Measurements from ENCODE around the gene HPX.

HPX gene

DNA sequence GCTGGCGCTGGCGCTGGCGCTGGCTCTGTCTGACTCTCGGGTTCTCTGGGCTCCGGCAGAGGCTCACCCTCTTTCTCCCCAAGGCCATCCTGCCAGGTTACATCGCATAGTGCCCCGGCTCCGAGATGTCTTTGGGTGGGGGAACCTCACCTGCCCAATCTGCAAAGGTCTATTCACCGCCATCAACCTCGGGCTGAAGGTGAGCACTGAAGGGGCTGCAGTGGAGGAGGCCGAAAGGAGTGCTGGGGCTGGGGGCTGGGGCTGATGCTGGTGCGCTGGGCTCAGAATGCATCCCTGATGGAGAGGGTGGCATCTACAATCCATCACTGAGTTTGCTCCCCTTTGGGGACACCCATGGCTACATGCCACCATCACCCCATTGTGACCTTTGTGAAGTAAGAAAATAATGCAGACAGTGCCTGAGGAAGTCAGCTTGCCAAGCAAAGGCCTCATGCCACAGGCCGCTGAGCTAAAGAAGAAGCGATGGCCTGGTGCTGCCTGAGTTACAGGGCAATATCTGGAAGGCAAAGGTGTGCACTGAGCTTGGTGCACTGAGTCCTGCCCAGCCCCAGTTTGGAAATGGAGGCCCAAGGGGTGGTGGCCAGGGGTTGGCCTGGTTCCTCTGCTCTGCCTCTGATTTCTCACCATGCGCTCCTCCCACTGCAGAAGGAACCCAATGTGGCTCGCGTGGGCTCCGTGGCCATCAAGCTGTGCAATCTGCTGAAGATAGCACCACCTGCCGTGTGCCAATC lies 49.9 kb downstream of the HPX start:
- no peak for DNase-seq (ENCODE audit: low read depth)

DNA sequence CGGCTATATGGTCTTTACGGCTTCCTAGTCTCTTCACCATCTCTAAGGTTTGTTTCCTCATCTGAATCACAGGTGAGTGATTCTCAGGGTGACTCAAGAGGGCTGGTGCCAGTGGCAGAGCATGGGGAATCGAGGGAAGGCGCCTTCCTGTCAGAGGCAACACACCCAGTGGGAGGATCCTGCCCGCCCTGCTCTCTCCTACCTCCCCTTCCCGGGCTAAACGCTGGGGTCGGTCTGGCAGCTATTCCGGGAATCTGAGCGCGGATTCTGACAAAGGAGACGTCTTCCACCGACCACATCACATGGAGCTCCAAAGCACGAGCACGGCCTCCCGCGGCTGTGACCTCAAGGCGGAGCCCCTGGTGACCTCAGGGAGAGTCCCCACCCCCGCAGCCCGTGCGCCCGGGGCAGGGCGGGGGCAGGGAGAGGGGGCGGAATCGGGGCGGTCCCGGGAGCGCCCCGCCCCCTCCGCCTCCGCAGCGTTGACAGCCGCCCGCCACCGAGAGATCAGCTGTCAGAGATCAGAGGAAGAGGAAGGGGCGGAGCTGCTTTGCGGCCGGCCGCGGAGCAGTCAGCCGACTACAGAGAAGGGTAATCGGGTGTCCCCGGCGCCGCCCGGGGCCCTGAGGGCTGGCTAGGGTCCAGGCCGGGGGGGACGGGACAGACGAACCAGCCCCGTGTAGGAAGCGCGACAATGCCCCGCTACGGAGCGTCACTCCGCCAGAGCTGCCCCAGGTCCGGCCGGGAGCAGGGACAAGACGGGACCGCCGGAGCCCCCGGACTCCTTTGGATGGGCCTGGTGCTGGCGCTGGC lies 50.7 kb downstream of the HPX start, which contains the start of gene SMPD1:
SMPD1 (plus strand) TSS at position 570 of the 813 bp plus-strand sequence; CDS start at position 695, 125 bp downstream.
- peak; percentile 19 for DNase-seq (ENCODE audit: low read depth)

DNA sequence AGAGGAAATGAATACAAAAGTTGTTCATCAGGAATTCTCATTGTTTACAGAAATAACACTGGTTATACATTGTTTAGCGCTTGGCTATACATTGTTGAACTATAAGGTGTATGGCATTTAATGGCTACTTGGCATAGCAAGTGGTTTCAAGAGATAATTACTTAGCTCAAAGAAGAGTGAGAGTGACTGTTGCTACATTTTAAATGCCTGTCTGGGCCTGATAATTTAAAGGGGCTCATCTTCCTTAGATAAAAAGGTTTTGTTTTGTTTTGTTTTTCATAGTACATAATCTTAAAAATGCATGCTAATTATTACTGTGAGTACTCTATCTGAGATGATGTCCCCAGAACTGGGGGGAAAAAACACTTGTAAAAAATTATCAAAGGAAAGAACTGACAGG lies 52.0 kb downstream of the HPX start:
- DNase-seq (ENCODE audit: low read depth): no peak

DNA sequence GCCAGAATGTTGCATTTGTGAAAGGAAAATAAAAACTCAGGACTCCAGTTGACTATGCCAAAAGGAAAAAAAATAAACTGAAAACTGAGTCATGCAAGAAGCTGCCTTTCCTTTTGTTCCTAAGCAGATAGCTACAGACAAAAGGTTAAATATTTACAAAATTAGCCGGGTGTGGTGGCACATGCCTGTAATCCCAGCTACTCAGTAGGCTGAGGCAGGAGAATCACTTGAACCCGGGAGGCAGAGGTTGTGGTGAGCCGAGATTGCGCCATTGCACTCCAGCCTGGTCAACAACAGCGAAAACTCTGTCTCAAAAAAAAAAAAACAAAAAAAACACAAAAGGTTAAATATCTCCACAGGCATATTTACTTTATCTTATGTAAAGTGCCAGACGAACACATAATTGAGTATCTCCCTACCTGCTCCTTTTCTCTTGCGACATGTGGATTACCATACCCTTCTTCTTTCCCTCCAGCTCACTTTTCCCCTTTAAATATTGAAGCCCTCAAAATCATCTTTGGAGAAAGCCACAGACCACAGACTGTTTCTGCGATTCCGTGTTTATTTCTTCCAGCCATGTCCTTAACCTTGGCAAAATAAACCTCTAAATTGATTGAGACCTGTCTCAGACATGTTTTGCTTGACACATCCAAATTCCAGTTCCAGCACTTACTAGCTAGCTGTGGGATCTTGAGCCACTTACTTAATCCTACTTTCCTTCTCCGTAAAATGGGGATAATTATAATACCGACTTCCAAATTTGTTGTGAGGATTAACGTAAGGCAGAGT lies 52.8 kb downstream of the HPX start:
- DNase-seq (ENCODE audit: low read depth): no peak

DNA sequence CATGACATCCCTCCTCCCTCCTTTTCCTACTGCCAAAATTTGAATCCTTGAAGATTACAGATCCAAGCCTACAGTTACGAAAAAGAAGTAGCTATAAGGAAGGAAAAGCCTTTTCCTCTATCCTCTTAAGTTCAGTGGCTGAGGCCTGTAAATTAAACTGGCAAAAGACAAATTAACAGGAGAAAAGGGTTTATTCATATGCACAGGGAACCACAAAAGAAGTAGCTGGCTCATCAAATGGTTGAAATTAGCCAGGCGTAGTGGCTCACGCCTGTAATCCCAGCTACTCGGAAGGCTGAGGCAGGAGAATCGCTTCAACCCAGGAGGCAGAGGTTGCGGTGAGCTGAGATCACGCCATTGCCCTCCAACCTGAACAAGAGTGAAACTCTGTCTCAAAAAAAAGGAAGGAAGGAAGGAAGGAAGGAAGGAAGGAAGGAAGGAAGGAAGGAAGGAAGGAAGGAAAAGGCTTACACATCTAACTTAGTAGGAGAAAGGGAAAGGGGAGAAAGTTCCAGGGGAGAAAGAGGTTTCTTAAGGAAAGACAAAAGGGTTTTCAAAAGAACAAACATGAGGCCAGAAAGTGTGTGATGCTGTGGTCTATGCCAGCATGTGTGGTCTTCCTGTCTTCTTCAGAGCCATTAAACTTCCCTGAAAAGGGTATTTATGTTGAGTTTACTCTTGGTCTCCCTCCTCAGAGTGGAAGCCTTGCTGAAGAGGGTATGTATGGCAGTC lies 55.6 kb downstream of the HPX start:
- DNase-seq (ENCODE audit: low read depth): no peak
